HCT116 (cell line): ENCODE results near the gene GSTM3. TPM values are rescaled to one million over a fixed set of nuclear protein-coding genes. Genes with fewer than 3 reads are reported as not detected.
A peak's percentile ranks its signal among the peaks of the same experiment; 100 is the strongest.
"Not testable (repeated sequence)": the region's sequence is repeated elsewhere in the genome, so short reads cannot be mapped to it uniquely, and the experiment has no call there.

Experiments used
- ATAC-seq: fragments of 200-7000 bp; cut with Tn5 transposase; 2 replicates; pipeline ENCODE4 v1.9.1; 2020; ENCODE audit warnings: mild to moderate bottlenecking, moderate library complexity
- BruUV-seq: library from RNA; stranded (reverse); fragments of 400-500 nt; replicated peaks from 2 replicates; lab custom pipeline; 2021; lab: Mats Ljungman, UMichigan
- CTCF ChIA-PET: fragments of 300-600 bp; sonication (Branson Sonifier 250); formaldehyde crosslinking; loops from one replicate; lab custom pipeline; 2021; ENCODE audit warnings: antibody characterized with exemption; lab: Charles Lee
- POLR2A ChIA-PET: fragments of 300-600, 350-600 bp; sonication (Branson Sonifier 250); formaldehyde crosslinking; loops from one replicate; lab custom pipeline; 2021; ENCODE audit warnings: antibody characterized with exemption; lab: Charles Lee
- RAD21 ChIA-PET, 2 experiments: fragments of 300-600 bp; sonication (Branson Sonifier 250); formaldehyde crosslinking; loops; one replicate each; lab custom pipeline; 2023; ENCODE audit warnings: low total read pairs in 2 of 2; ENCODE audit not compliant: uncharacterized antibody in 2 of 2, unreplicated experiment in 2 of 2, low non-redundant PET in 1 of 2; lab: Charles Lee
- DNase-seq: peaks from one replicate; pipeline ENCODE4 v3.0.0-alpha.2; 2010; ENCODE audit warnings: low read depth, low spot score
- H2AFZ ChIP-seq: fragments of 200-600 bp; shearing (Covaris generic), sonication (generic); 2 replicates; pipeline ENCODE4 v1.6.1; 2017; ENCODE audit warnings: low read depth, mixed run types, mixed read lengths, antibody characterized with exemption, low read length; ENCODE audit not compliant: poor library complexity, severe bottlenecking
- H3K27ac ChIP-seq: 2 replicates; pipeline ENCODE4 v1.5.1; 2012; ENCODE audit warnings: low read depth, low read length
- H3K27me3 ChIP-seq: fragments of 200-600 bp; sonication (generic); 2 replicates; pipeline ENCODE4 v1.6.1; 2016; ENCODE audit warnings: mixed run types, low read length, mixed read lengths; ENCODE audit not compliant: insufficient read depth
- H3K36me3 ChIP-seq, 2 experiments: fragments of 200-500 bp in 1 of 2; fragments of 200-600 bp in 1 of 2; sonication (Bioruptor generic) in 1 of 2; sonication (generic) in 1 of 2; 2 replicates each; pipeline versions ENCODE4 v1.5.1 to v1.6.1; 2014 to 2016; ENCODE audit warnings: low read length in 2 of 2, inconsistent platforms in 1 of 2, mixed read lengths in 1 of 2, mixed run types in 1 of 2; ENCODE audit not compliant: insufficient read depth in 2 of 2, control insufficient read depth in 1 of 2
- H3K4me1 ChIP-seq, 2 experiments: fragments of 200-600 bp in 1 of 2; sonication (generic) in 1 of 2; 2 replicates each; pipeline versions ENCODE4 v1.5.1 to v1.6.1; 2012 to 2017; ENCODE audit warnings: low read length in 2 of 2, inconsistent platforms in 1 of 2, mild to moderate bottlenecking in 1 of 2, mixed read lengths in 1 of 2, mixed run types in 1 of 2, moderate library complexity in 1 of 2; ENCODE audit not compliant: insufficient read depth in 2 of 2, control insufficient read depth in 1 of 2
- H3K4me2 ChIP-seq: fragments of 200-600 bp; sonication (generic); 2 replicates; pipeline ENCODE4 v1.6.1; 2017; ENCODE audit warnings: mixed run types, low read length, mixed read lengths
- H3K4me3 ChIP-seq, 2 experiments: fragments of 200-600 bp in 1 of 2; sonication (generic) in 1 of 2; replicated peaks in 1 of 2; 2 replicates each; pipeline ENCODE4 v1.5.1; 2011 to 2016; ENCODE audit warnings: low read length in 2 of 2, control low read depth in 1 of 2, low read depth in 1 of 2, mild to moderate bottlenecking in 1 of 2, mixed read lengths in 1 of 2, mixed run types in 1 of 2
- H3K79me2 ChIP-seq: fragments of 200-600 bp; sonication (generic); 2 replicates; pipeline ENCODE4 v1.6.1; 2017; ENCODE audit warnings: mild to moderate bottlenecking, mixed run types, low read length, moderate library complexity, mixed read lengths; ENCODE audit not compliant: insufficient read depth
- H3K9ac ChIP-seq: fragments of 200-600 bp; sonication (generic); 2 replicates; pipeline ENCODE4 v1.6.1; 2016; ENCODE audit warnings: low read length, mixed read lengths
- H3K9me2 ChIP-seq: fragments of 200-600 bp; sonication (generic), shearing (Covaris generic); 2 replicates; pipeline ENCODE4 v1.6.1; 2017; ENCODE audit warnings: mixed run types, mild to moderate bottlenecking, moderate library complexity; ENCODE audit not compliant: insufficient read depth
- H3K9me3 ChIP-seq, 2 experiments: fragments of 200-500 bp in 1 of 2; fragments of 200-600 bp in 1 of 2; sonication (Bioruptor generic) in 1 of 2; sonication (generic) in 1 of 2; 2 replicates each; pipeline ENCODE4 v1.6.1; 2014 to 2017; ENCODE audit warnings: low read length in 2 of 2, mixed read lengths in 2 of 2, inconsistent platforms in 1 of 2, low read depth in 1 of 2, mild to moderate bottlenecking in 1 of 2, mixed run types in 1 of 2, moderate library complexity in 1 of 2; ENCODE audit not compliant: control insufficient read depth in 1 of 2, insufficient read depth in 1 of 2
- H4K20me1 ChIP-seq: fragments of 200-600 bp; sonication (generic), shearing (Covaris generic); 2 replicates; pipeline ENCODE4 v1.6.1; 2017; ENCODE audit warnings: mixed run types, mild to moderate bottlenecking, moderate library complexity; ENCODE audit not compliant: insufficient read depth
- RAD21 ChIP-seq: IDR thresholded peaks from 2 replicates; pipeline ENCODE4 v1.6.1; 2012; ENCODE audit warnings: low read depth, mild to moderate bottlenecking
- SP1 ChIP-seq: IDR thresholded peaks from 2 replicates; pipeline ENCODE4 v1.6.1; 2012; ENCODE audit warnings: low read depth
- intact Hi-C: fragments of 100-400 bp; cut with micrococcal nuclease; formaldehyde crosslinking; loops from 2 replicates; pipeline ENCODE4 v1.10.0; 2022
- total RNA-seq: library from RNA; stranded (reverse); gene quantifications from one replicate; pipeline ENCODE4 v1.2.1, GENCODE V29; 2021; ENCODE audit not compliant: unreplicated experiment

GSTM3 gene
- total RNA-seq, 1 experiment from 2014 or later, result 0.39 TPM

DNA sequence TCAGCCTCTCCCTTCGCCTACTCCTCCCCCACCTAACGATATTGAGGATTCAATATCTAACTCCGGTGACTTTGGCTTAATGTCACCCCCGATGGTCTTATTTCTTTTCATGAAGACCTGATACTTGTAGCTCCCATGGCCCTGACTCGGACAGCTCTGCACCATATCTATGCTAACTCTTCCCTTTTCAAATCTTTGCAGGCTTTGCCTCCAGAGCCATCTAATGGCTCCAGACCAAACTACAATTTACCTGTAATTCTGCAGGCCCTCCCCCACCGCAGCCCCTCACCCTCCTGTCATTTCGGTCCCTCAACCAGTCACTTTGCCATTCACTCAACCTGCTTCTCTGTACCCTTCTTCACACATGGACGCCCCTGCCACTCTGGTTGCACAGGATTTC is 36.7 kb downstream of the GSTM3 start:
- intact Hi-C loops, result no loop called here
- RAD21 ChIA-PET, result no interaction called here

DNA sequence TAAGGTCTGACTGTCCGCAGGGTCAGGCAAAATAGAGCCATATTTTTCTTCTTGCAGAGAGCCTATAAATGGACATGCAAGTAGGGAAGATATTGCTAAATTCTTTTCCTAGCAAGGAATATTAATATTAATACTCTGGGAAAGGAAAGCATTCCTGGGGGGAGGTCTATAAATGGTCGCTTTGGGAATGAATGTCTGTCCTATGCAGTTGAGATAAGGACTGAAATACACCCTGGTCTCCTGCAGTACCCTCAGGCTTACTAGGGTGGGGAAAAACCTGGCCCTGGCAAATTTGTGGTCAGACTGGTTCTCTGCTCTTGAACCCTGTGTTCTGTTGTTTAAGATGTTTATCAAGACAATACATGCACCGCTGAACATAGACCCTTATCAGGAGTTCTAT is 37.9 kb downstream of the GSTM3 start:
- H3K9me3 ChIP-seq, ATAC-seq, H3K4me2 ChIP-seq, H3K27me3 ChIP-seq, intact Hi-C loops, RAD21 ChIA-PET, H3K27ac ChIP-seq, H2AFZ ChIP-seq, POLR2A ChIA-PET, H3K36me3 ChIP-seq, H3K9me2 ChIP-seq, BruUV-seq, H3K9ac ChIP-seq, DNase-seq, H3K79me2 ChIP-seq, H3K4me1 ChIP-seq, H4K20me1 ChIP-seq, H3K4me3 ChIP-seq, CTCF ChIA-PET: not testable (repeated sequence)

More for the DNA sequence above, 36.7 kb downstream of the GSTM3 start:
- Histone ChIP-seq H2AFZ (no peak overlapping the region), H3K4me3 (no peak overlapping the region), H4K20me1 (no peaks in the 10 kb centered on the region), H3K4me2 (no peak overlapping the region), H3K9ac (no peak overlapping the region), H3K79me2 (no peaks in the 10 kb centered on the region), H3K27me3 (no peaks in the 10 kb centered on the region), H3K27ac (no peak overlapping the region), H3K4me1 (no peaks in the 10 kb centered on the region), H3K9me3 (peaks cover 0 to 6% of the 10 kb centered on the region in 2 experiments; a peak in 1 of 4 replicates), H3K9me2 (no peaks in the 10 kb centered on the region), H3K36me3 (no peaks in the 10 kb centered on the region)
- TF ChIP-seq RAD21 (peak; percentile 30; the same call in 1 of the 2 replicates), SP1 (no peak)
- DNase-seq (no peak), ATAC-seq (no peak)
- ChIA-PET POLR2A (no interaction called here), CTCF (no interaction called here)
- BruUV-seq, result no TSS peak

DNA sequence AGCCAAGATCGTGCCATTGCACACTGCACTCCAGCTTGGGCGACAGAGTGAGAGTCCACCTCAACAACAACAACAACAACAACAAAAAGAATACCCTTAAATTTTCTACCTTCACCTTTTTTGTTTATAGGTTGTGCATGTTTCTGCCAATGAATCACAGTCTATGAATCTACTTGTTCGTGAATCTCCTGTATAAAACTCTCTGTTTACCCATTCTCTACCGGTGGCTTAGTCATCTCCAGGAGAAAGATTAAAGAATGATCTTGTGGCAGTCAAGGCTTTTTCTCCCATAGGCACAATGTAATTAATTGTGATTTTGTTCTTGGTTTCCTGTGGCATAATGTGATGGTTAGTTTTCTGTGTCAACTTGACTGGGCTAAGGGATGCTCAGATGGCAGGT is 43.0 kb downstream of the GSTM3 start:
- H2AFZ ChIP-seq, ATAC-seq, H3K36me3 ChIP-seq, H3K4me2 ChIP-seq, CTCF ChIA-PET, H3K9me2 ChIP-seq, H3K9ac ChIP-seq, H3K9me3 ChIP-seq, H3K27me3 ChIP-seq, DNase-seq, H3K79me2 ChIP-seq, BruUV-seq, intact Hi-C loops, H3K27ac ChIP-seq, POLR2A ChIA-PET, H3K4me3 ChIP-seq, H4K20me1 ChIP-seq, RAD21 ChIA-PET, H3K4me1 ChIP-seq: not testable (repeated sequence)
